K562 (cell line): ENCODE results near the gene IGFBP7. TPM values are rescaled to one million over a fixed set of nuclear protein-coding genes. Genes with fewer than 3 reads are reported as not detected.

Experiments
- ATAC-seq: fragments of 200-7000 bp; cut with Tn5 transposase; 3 replicates; pipeline ENCODE4 v1.9.1; 2020; ENCODE audit warnings: moderate library complexity
- BruUV-seq: library from RNA; stranded (reverse); fragments of 400-500 nt; replicated peaks from 2 replicates; lab custom pipeline; 2021; lab: Mats Ljungman, UMichigan
- CTCF ChIA-PET: fragments of 300-600 bp; formaldehyde crosslinking; extraction: SDS; loops from one replicate; lab custom pipeline; 2021; ENCODE audit warnings: low intra/inter-chr PET ratio; lab: Yijun Ruan, JAX
- POLR2A ChIA-PET: fragments of 300-600, 350-650 bp; sonication (Branson Sonifier 250); formaldehyde crosslinking; extraction: SDS; loops from one replicate; lab custom pipeline; 2021; ENCODE audit warnings: antibody characterized with exemption, inconsistent platforms; lab: Yijun Ruan, JAX
- DNase-seq, 4 experiments: peaks; one replicate each; pipeline versions ENCODE4 v3.0.0 to v3.0.0-alpha.2; 2011 to 2018; ENCODE audit warnings: low spot score in 3 of 4, mixed read lengths in 3 of 4; ENCODE audit errors: extremely low read depth in 1 of 4
- FAIRE-seq: peaks from 2 replicates; lab custom pipeline; 2011; peaks lifted over from hg19 to GRCh38; lab: Jason Lieb, UNC
- H2AFZ ChIP-seq: 2 replicates; pipeline ENCODE4 v1.6.0; 2011; ENCODE audit warnings: low read depth, low read length, control low read depth, inconsistent platforms
- H3K27ac ChIP-seq: fragments of 200-600 bp; 3 replicates; pipeline ENCODE4 v1.8.0; 2011; ENCODE audit warnings: low read depth, mild to moderate bottlenecking, control low read depth, inconsistent platforms, low read length, moderate library complexity, mixed read lengths; ENCODE audit errors: extremely low read depth
- H3K27me3 ChIP-seq, 2 experiments: fragments of 300-600 bp in 1 of 2; 2 replicates in 1 of 2; 3 replicates in 1 of 2; pipeline versions ENCODE4 v1.6.0 to v1.8.0; 2011; ENCODE audit warnings: inconsistent platforms in 2 of 2, low read length in 2 of 2, mild to moderate bottlenecking in 1 of 2, mixed read lengths in 1 of 2, moderate library complexity in 1 of 2; ENCODE audit not compliant: control insufficient read depth in 2 of 2, insufficient read depth in 2 of 2
- H3K36me3 ChIP-seq: fragments of 300-600 bp; 3 replicates; pipeline ENCODE4 v1.8.0; 2011; ENCODE audit warnings: mild to moderate bottlenecking, low read length, inconsistent platforms; ENCODE audit not compliant: control insufficient read depth, insufficient read depth
- H3K4me1 ChIP-seq, 2 experiments: fragments of 200-600 bp in 1 of 2; replicated peaks in 1 of 2; 2 replicates in 1 of 2; 3 replicates in 1 of 2; pipeline versions ENCODE4 v1.5.1 to v1.8.0; 2011; ENCODE audit warnings: inconsistent platforms in 2 of 2, low read length in 2 of 2, mild to moderate bottlenecking in 1 of 2, mixed read lengths in 1 of 2, moderate library complexity in 1 of 2; ENCODE audit not compliant: control insufficient read depth in 2 of 2, insufficient read depth in 2 of 2
- H3K4me2 ChIP-seq: 2 replicates; pipeline ENCODE4 v1.6.1; 2011; ENCODE audit warnings: low read length, control low read depth, inconsistent platforms, mixed read lengths; ENCODE audit not compliant: insufficient read depth
- H3K4me3 ChIP-seq: fragments of 200-600 bp; sonication (generic), shearing (Covaris generic); 2 replicates; pipeline ENCODE4 v1.5.1; 2016; ENCODE audit warnings: control low read depth, inconsistent platforms
- H3K79me2 ChIP-seq: fragments of 200-600 bp; 3 replicates; pipeline ENCODE4 v1.8.0; 2011; ENCODE audit warnings: low read length, inconsistent platforms; ENCODE audit not compliant: control insufficient read depth, insufficient read depth
- H3K9ac ChIP-seq, 2 experiments: 2 replicates each; pipeline versions ENCODE4 v1.6.0 to v1.6.1; 2011; ENCODE audit warnings: low read depth in 2 of 2, low read length in 2 of 2, control low read depth in 1 of 2, inconsistent platforms in 1 of 2, mild to moderate bottlenecking in 1 of 2, mixed read lengths in 1 of 2; ENCODE audit not compliant: insufficient read depth in 1 of 2
- H3K9me1 ChIP-seq: one replicate; pipeline ENCODE4 v1.6.0; 2011; ENCODE audit warnings: inconsistent platforms, mild to moderate bottlenecking, low read length, moderate library complexity; ENCODE audit not compliant: control insufficient read depth, insufficient read depth
- H3K9me3 ChIP-seq: replicated peaks from 2 replicates; pipeline ENCODE4 v1.5.1; 2011; ENCODE audit warnings: low read depth, low read length, inconsistent platforms; ENCODE audit not compliant: control insufficient read depth, insufficient read depth
- H4K20me1 ChIP-seq: replicated peaks from 2 replicates; pipeline ENCODE4 v1.6.1; 2011; ENCODE audit warnings: low read length, inconsistent platforms, mixed read lengths; ENCODE audit not compliant: control insufficient read depth, insufficient read depth
- ASH1L ChIP-seq: fragments of 450-650 bp; IDR thresholded peaks from 2 replicates; pipeline ENCODE4 v1.6.1; 2018; ENCODE audit warnings: borderline replicate concordance, mild to moderate bottlenecking, low read depth; ENCODE audit not compliant: partially characterized antibody
- DIDO1 ChIP-seq: fragments of 450-650 bp; IDR thresholded peaks from 2 replicates; pipeline ENCODE4 v1.6.1; 2016; ENCODE audit warnings: low read depth, missing biosample characterization, missing genetic modification characterization
- FOXJ2 ChIP-seq: fragments of 200-800 bp; sonication (Bioruptor generic); IDR thresholded peaks from 2 replicates; pipeline ENCODE4 v1.6.1; 2016; ENCODE audit warnings: missing genetic modification characterization, missing compliant biosample characterization
- IRF2 ChIP-seq: sonication (generic); formaldehyde crosslinking; IDR thresholded peaks from 2 replicates; pipeline ENCODE4 v1.8.1; 2022; ENCODE audit warnings: mild to moderate bottlenecking, missing genetic modification reagents
- IRF9 ChIP-seq: fragments of 450-650 bp; IDR thresholded peaks from 2 replicates; pipeline ENCODE4 v1.6.1; 2016; ENCODE audit warnings: missing biosample characterization, missing genetic modification characterization
- KAT8 ChIP-seq: fragments of 450-650 bp; IDR thresholded peaks from 2 replicates; pipeline ENCODE4 v1.6.1; 2016; ENCODE audit warnings: low read depth, mild to moderate bottlenecking
- MEF2D ChIP-seq: conservative IDR thresholded peaks from 2 replicates; pipeline ENCODE4 v1.6.1; 2016; ENCODE audit warnings: low read depth, missing genetic modification characterization, missing compliant biosample characterization
- NR4A1 ChIP-seq, 2 experiments: fragments of 250-450 bp in 1 of 2; fragments of 450-650 bp in 1 of 2; sonication (Bioruptor Pico) in 1 of 2; IDR thresholded peaks; 2 replicates each; pipeline versions ENCODE4 v1.4.0 to v1.6.1; 2016 to 2020; ENCODE audit warnings: mild to moderate bottlenecking in 2 of 2, missing compliant biosample characterization in 1 of 2, missing genetic modification characterization in 1 of 2, moderate library complexity in 1 of 2
- POLR2G ChIP-seq: fragments of 200-400 bp; formaldehyde crosslinking; IDR thresholded peaks from 2 replicates; pipeline ENCODE4 v1.6.1; 2017; ENCODE audit warnings: low read depth, mild to moderate bottlenecking, antibody characterized with exemption, low read length, moderate library complexity
- SMAD4 ChIP-seq: fragments of 250-450 bp; sonication (Bioruptor Pico); conservative IDR thresholded peaks from 2 replicates; pipeline ENCODE4 v1.8.0; 2021; ENCODE audit warnings: inconsistent platforms, mild to moderate bottlenecking, moderate library complexity
- THRB ChIP-seq: fragments of 450-650 bp; formaldehyde crosslinking; conservative IDR thresholded peaks from 2 replicates; pipeline ENCODE4 v1.4.0; 2022; ENCODE audit warnings: mild to moderate bottlenecking, missing genetic modification characterization
- ZNF239 ChIP-seq: fragments of 250-450 bp; sonication (Bioruptor Pico); IDR thresholded peaks from 2 replicates; pipeline ENCODE4 v1.4.0; 2020; ENCODE audit warnings: mild to moderate bottlenecking
- ZNF263 ChIP-seq: sonication (generic); formaldehyde crosslinking; IDR thresholded peaks from 2 replicates; pipeline ENCODE4 v1.8.0; 2022; ENCODE audit warnings: mild to moderate bottlenecking, missing genetic modification reagents, borderline replicate concordance
- ZNF277 ChIP-seq: fragments of 250-450 bp; sonication (Bioruptor Pico); IDR thresholded peaks from 2 replicates; pipeline ENCODE4 v1.8.0; 2022; ENCODE audit warnings: inconsistent platforms, mild to moderate bottlenecking, moderate library complexity, borderline replicate concordance
- WGBS: fragments of 100-300 bp; shearing (Covaris generic); methylation state at CpG from one replicate; pipeline ENCODE4 v1.1.6; 2016; ENCODE audit warnings: low coverage, mixed read lengths; ENCODE audit not compliant: insufficient coverage; ENCODE audit errors: missing lambda C conversion rate; 5-methylcytosine and 5-hydroxymethylcytosine counted together
- in situ Hi-C: fragments of 300-500 bp; cut with MboI; formaldehyde crosslinking; loops from 4 replicates; pipeline ENCODE4 v1.15.0; 2018; ENCODE audit warnings: inconsistent platforms, mixed read lengths
- intact Hi-C: fragments of 100-400 bp; cut with micrococcal nuclease; formaldehyde crosslinking; loops from 2 replicates; pipeline ENCODE4 v1.14.2; 2022
- polyA plus RNA-seq, 8 experiments: library from polyadenylated mRNA; depleted of rRNA in 4 of 8; stranded (reverse) in 5 of 8; unstranded in 3 of 8; fragments of >200 nt; fragmentation: Nextera tagmentation in 2 of 8; fragmentation: Illumina TruSeq in 1 of 8; extraction: Ambion mirVana in 2 of 8; extraction: Trizol in 1 of 8; gene quantifications; 2 replicates each; pipeline versions ENCODE4 v1.2.1 to v1.2.3, GENCODE V29; 2011 to 2014; ENCODE audit warnings: inconsistent platforms in 1 of 8, missing spikeins in 1 of 8
- total RNA-seq, 7 experiments: library from RNA; depleted of rRNA in 6 of 7; stranded (reverse); fragments of >200 nt in 6 of 7; fragmentation: Illumina TruSeq in 2 of 7; extraction: Trizol in 2 of 7; gene quantifications; 2 replicates each; pipeline versions ENCODE4 v1.2.1 to v1.2.3, GENCODE V29; 2011 to 2021; ENCODE audit warnings: low replicate concordance in 1 of 7
- TF ChIP-seq, protein P1 (sequence below): fragments of 250-450 bp; sonication (Bioruptor Pico); IDR thresholded peaks from 2 replicates; pipeline ENCODE4 v1.5.0; 2021
- TF ChIP-seq, protein P2 (sequence below): fragments of 450-650 bp; formaldehyde crosslinking; IDR thresholded peaks from 2 replicates; pipeline ENCODE4 v1.4.0; 2020; ENCODE audit warnings: mild to moderate bottlenecking, moderate library complexity

The IGFBP7 gene
- total and polyA plus RNA-seq, 9 of the 15 experiments (the other 6 are each of a cell fraction or from before 2014, with no cell fraction given), result 0.27 to 0.49 (median 0.29) TPM; not detected in 6

DNA sequence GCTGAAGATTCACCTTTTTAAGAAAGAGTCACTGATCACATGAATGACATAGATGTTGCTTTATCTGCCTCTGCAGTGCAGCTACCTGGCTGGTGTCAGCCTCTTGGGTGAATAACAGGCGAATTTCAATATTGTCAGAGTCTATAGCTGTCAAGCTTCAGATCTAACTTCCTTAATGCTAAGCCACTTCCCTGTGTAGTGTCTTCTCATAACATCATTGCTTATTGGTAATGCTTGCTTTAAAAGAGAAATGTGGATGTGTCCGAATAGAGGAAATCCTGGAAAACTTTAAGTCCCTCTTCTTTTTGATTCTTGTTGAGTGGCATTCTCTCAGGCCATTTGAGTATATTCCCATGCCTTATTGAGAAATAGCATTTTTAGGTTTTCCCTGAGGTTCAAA, 7.3 kb upstream of the IGFBP7 start:
- intact Hi-C loops, result no loop called here
- H3K9me3 ChIP-seq, result no peaks in the 10 kb centered on the region
- no peak for FAIRE-seq
- TF ChIP-seq IRF9 (tag) (no peak), THRB (CRISPR knock-in tag) (no peak), SMAD4 (CRISPR knock-in tag) (no peak), ZNF277 (no peak), POLR2G (no peak), ASH1L (no peak), KAT8 (no peak), IRF2 (CRISPR knock-in tag) (no peak), FOXJ2 (tag) (no peak), DIDO1 (tag) (no peak), ZNF239 (CRISPR knock-in tag) (no peak), MEF2D (tag) (no peak), ZNF263 (CRISPR knock-in tag) (no peak), NR4A1 (CRISPR knock-in tag; IDR thresholded peaks at IDR 0.05) (no peak), NR4A1 (tag; IDR thresholded peaks at IDR 0.05) (no peak)
- TF ChIP-seq, protein P1, sequence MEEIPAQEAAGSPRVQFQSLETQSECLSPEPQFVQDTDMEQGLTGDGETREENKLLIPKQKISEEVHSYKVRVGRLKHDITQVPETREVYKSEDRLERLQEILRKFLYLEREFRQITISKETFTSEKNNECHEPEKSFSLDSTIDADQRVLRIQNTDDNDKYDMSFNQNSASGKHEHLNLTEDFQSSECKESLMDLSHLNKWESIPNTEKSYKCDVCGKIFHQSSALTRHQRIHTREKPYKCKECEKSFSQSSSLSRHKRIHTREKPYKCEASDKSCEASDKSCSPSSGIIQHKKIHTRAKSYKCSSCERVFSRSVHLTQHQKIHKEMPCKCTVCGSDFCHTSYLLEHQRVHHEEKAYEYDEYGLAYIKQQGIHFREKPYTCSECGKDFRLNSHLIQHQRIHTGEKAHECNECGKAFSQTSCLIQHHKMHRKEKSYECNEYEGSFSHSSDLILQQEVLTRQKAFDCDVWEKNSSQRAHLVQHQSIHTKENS, result no peak
- TF ChIP-seq, protein P2, sequence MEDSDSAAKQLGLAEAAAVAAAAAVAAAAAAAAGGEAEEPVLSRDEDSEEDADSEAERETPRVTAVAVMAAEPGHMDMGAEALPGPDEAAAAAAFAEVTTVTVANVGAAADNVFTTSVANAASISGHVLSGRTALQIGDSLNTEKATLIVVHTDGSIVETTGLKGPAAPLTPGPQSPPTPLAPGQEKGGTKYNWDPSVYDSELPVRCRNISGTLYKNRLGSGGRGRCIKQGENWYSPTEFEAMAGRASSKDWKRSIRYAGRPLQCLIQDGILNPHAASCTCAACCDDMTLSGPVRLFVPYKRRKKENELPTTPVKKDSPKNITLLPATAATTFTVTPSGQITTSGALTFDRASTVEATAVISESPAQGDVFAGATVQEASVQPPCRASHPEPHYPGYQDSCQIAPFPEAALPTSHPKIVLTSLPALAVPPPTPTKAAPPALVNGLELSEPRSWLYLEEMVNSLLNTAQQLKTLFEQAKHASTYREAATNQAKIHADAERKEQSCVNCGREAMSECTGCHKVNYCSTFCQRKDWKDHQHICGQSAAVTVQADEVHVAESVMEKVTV (CRISPR knock-in tag), result no peak

More for the DNA sequence above, 7.3 kb upstream of the IGFBP7 start:
- ChIA-PET CTCF (no interaction called here), POLR2A (no interaction called here)
- 0% methylated on average over 2 of the region's 2 CpGs for WGBS
- H3K9ac ChIP-seq, result no peak overlapping the region
- DNase-seq (no peak), ATAC-seq (no peak)
- no peaks in the 10 kb centered on the region for H3K4me1 ChIP-seq
- in situ Hi-C loops, result no loop called here
- no peak overlapping the region for H3K4me2 ChIP-seq
- H2AFZ ChIP-seq, result no peak overlapping the region
- no peak overlapping the region for H3K4me3 ChIP-seq
- no peaks in the 10 kb centered on the region for H3K79me2 ChIP-seq
- H3K27ac ChIP-seq, result no peak overlapping the region
- no peaks in the 10 kb centered on the region for H4K20me1 ChIP-seq
- no peaks in the 10 kb centered on the region for H3K36me3 ChIP-seq
- no TSS peak for BruUV-seq
- H3K27me3 ChIP-seq, result no peaks in the 10 kb centered on the region
- no peaks in the 10 kb centered on the region for H3K9me1 ChIP-seq
